K562 (cell line): ENCODE data around the gene SYNJ2. TPM values are rescaled to one million over a fixed set of nuclear protein-coding genes. Genes with fewer than 3 reads are reported as not detected.
A peak's percentile ranks its signal among the peaks of the same experiment; 100 is the strongest.

Experiments used
- CHD1 ChIP-seq: fragments of 200-600 bp; sonication (generic); IDR thresholded peaks from one replicate; pipeline ENCODE4 v1.6.1; 2012; ENCODE audit warnings: mild to moderate bottlenecking, moderate library complexity, low read length, inconsistent platforms
- DACH1 ChIP-seq: fragments of 450-650 bp; IDR thresholded peaks from 2 replicates; pipeline ENCODE4 v1.6.1; 2018; ENCODE audit not compliant: partially characterized antibody
- GABPA ChIP-seq: fragments of 200-800 bp; sonication (Bioruptor generic); conservative IDR thresholded peaks from 2 replicates; pipeline ENCODE4 v1.6.1; 2016; ENCODE audit warnings: low read depth, missing genetic modification characterization, missing compliant biosample characterization
- HCFC1 ChIP-seq: IDR thresholded peaks from 2 replicates; pipeline ENCODE4 v1.6.1; 2012; ENCODE audit warnings: low read depth, low read length, improper control_type of control experiment
- KLF1 ChIP-seq: fragments of 450-650 bp; IDR thresholded peaks from 2 replicates; pipeline ENCODE4 v1.6.1; 2016; ENCODE audit warnings: missing genetic modification characterization, missing compliant biosample characterization
- MEF2D ChIP-seq: conservative IDR thresholded peaks from 2 replicates; pipeline ENCODE4 v1.6.1; 2016; ENCODE audit warnings: low read depth, missing genetic modification characterization, missing compliant biosample characterization
- NCOA2 ChIP-seq, 2 experiments: fragments of 450-650 bp; IDR thresholded peaks; 2 replicates each; pipeline ENCODE4 v1.6.1; 2018; ENCODE audit warnings: mild to moderate bottlenecking in 2 of 2, moderate library complexity in 1 of 2; ENCODE audit not compliant: partially characterized antibody in 2 of 2
- POLR2H ChIP-seq: IDR thresholded peaks from 2 replicates; pipeline ENCODE4 v1.6.1; 2016; ENCODE audit warnings: missing genetic modification characterization, low read depth, mild to moderate bottlenecking, control low read depth, missing compliant biosample characterization, moderate library complexity
- POLR3A ChIP-seq: IDR thresholded peaks from 2 replicates; pipeline ENCODE4 v1.6.1; 2011; ENCODE audit warnings: borderline replicate concordance, mild to moderate bottlenecking, moderate library complexity; ENCODE audit not compliant: insufficient read length, insufficient read depth; ENCODE audit errors: extremely low read depth
- SMARCA5 ChIP-seq: fragments of 450-650 bp; IDR thresholded peaks from 2 replicates; pipeline ENCODE4 v1.6.1; 2016
- SPI1 ChIP-seq: IDR thresholded peaks from 2 replicates; pipeline ENCODE4 v1.6.1; 2011; ENCODE audit warnings: low read depth, low read length, control low read depth, borderline replicate concordance
- ZFPM2 ChIP-seq: fragments of 250-450 bp; sonication (Bioruptor Pico); IDR thresholded peaks from 2 replicates; pipeline ENCODE4 v1.5.1; 2022; ENCODE audit warnings: mild to moderate bottlenecking
- ZNF584 ChIP-seq: fragments of 200-800 bp; sonication (Bioruptor generic); IDR thresholded peaks from 2 replicates; pipeline ENCODE4 v1.6.1; 2016; ENCODE audit warnings: low read depth, mild to moderate bottlenecking, missing genetic modification characterization, missing compliant biosample characterization
- polyA plus RNA-seq, 8 experiments: library from polyadenylated mRNA; depleted of rRNA in 4 of 8; stranded (reverse) in 5 of 8; unstranded in 3 of 8; fragments of >200 nt; fragmentation: Nextera tagmentation in 2 of 8; fragmentation: Illumina TruSeq in 1 of 8; extraction: Ambion mirVana in 2 of 8; extraction: Trizol in 1 of 8; gene quantifications; 2 replicates each; pipeline versions ENCODE4 v1.2.1 to v1.2.3, GENCODE V29; 2011 to 2014; ENCODE audit warnings: inconsistent platforms in 1 of 8, missing spikeins in 1 of 8
- total RNA-seq, 7 experiments: library from RNA; depleted of rRNA in 6 of 7; stranded (reverse); fragments of >200 nt in 6 of 7; fragmentation: Illumina TruSeq in 2 of 7; extraction: Trizol in 2 of 7; gene quantifications; 2 replicates each; pipeline versions ENCODE4 v1.2.1 to v1.2.3, GENCODE V29; 2011 to 2021; ENCODE audit warnings: low replicate concordance in 1 of 7
- TF ChIP-seq, protein P1 (sequence below): fragments of 150-350 bp; IDR thresholded peaks from 2 replicates; pipeline ENCODE4 v1.6.1; 2014; ENCODE audit warnings: low read depth, mild to moderate bottlenecking, low read length, borderline replicate concordance
- TF ChIP-seq, protein P2 (sequence below): fragments of 150-350 bp; conservative IDR thresholded peaks from 2 replicates; pipeline ENCODE4 v1.6.1; 2014; ENCODE audit warnings: low read length
- TF ChIP-seq, protein P3 (sequence below): fragments of 250-450 bp; sonication (Bioruptor Pico); IDR thresholded peaks from 2 replicates; pipeline ENCODE4 v1.5.0; 2020; ENCODE audit warnings: mild to moderate bottlenecking
- TF ChIP-seq, protein P4 (sequence below): sonication (generic); formaldehyde crosslinking; IDR thresholded peaks from 2 replicates; pipeline ENCODE4 v1.8.1; 2022; ENCODE audit warnings: missing genetic modification reagents
- TF ChIP-seq, protein P5 (sequence below), 3 experiments: fragments of 200-800 bp in 1 of 3; sonication (Bioruptor generic) in 1 of 3; sonication (generic) in 1 of 3; formaldehyde crosslinking in 1 of 3; IDR thresholded peaks; 2 replicates each; pipeline versions ENCODE4 v1.6.1 to v1.8.0; 2016 to 2022; ENCODE audit warnings: mild to moderate bottlenecking in 2 of 3, missing compliant biosample characterization in 2 of 3, missing genetic modification characterization in 2 of 3, missing genetic modification reagents in 1 of 3

The SYNJ2 gene
- total and polyA plus RNA-seq, 9 of the 15 experiments (the other 6 are each of a cell fraction or from before 2014, with no cell fraction given) = 3.0 to 27.7 (median 17.8) TPM

DNA sequence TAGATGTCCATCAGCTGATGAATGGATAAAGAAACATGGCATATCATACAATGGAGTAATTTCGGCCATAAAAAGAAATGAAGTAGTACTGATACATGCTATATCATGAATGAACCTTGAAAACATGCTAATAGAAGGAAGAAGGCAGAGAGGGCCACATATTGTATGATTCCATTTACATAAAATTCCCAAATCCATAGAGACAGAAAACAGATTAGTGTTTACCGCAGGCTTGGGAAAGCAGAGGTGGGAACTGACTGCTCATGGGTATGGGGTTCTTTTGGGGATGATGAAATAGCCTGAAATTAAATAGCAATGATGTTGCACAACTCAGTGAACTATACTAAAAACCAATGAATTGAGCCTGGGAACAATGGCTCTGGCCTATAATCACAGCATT, 128.1 kb downstream of the SYNJ2 start (continued):
- TF ChIP-seq, protein P1, sequence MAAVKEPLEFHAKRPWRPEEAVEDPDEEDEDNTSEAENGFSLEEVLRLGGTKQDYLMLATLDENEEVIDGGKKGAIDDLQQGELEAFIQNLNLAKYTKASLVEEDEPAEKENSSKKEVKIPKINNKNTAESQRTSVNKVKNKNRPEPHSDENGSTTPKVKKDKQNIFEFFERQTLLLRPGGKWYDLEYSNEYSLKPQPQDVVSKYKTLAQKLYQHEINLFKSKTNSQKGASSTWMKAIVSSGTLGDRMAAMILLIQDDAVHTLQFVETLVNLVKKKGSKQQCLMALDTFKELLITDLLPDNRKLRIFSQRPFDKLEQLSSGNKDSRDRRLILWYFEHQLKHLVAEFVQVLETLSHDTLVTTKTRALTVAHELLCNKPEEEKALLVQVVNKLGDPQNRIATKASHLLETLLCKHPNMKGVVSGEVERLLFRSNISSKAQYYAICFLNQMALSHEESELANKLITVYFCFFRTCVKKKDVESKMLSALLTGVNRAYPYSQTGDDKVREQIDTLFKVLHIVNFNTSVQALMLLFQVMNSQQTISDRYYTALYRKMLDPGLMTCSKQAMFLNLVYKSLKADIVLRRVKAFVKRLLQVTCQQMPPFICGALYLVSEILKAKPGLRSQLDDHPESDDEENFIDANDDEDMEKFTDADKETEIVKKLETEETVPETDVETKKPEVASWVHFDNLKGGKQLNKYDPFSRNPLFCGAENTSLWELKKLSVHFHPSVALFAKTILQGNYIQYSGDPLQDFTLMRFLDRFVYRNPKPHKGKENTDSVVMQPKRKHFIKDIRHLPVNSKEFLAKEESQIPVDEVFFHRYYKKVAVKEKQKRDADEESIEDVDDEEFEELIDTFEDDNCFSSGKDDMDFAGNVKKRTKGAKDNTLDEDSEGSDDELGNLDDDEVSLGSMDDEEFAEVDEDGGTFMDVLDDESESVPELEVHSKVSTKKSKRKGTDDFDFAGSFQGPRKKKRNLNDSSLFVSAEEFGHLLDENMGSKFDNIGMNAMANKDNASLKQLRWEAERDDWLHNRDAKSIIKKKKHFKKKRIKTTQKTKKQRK = no peak
- TF ChIP-seq NCOA2 (IDR thresholded peaks at IDR 0.05; ENCODE audit: partially characterized antibody in 2 of 2) (no peak), ZFPM2 (CRISPR knock-in tag) (no peak), KLF1 (tag) (no peak), HCFC1 (no peak), GABPA (tag) (no peak), POLR2H (tag) (peak; percentile 46), POLR3A (no peak), SPI1 (no peak), MEF2D (0 out of 2 replicates have a peak, but pooled peaks have one; percentile 47), CHD1 (no peak), DACH1 (no peak), ZNF584 (CRISPR knock-in tag) (no peak), SMARCA5 (no peak)
- TF ChIP-seq, protein P2, sequence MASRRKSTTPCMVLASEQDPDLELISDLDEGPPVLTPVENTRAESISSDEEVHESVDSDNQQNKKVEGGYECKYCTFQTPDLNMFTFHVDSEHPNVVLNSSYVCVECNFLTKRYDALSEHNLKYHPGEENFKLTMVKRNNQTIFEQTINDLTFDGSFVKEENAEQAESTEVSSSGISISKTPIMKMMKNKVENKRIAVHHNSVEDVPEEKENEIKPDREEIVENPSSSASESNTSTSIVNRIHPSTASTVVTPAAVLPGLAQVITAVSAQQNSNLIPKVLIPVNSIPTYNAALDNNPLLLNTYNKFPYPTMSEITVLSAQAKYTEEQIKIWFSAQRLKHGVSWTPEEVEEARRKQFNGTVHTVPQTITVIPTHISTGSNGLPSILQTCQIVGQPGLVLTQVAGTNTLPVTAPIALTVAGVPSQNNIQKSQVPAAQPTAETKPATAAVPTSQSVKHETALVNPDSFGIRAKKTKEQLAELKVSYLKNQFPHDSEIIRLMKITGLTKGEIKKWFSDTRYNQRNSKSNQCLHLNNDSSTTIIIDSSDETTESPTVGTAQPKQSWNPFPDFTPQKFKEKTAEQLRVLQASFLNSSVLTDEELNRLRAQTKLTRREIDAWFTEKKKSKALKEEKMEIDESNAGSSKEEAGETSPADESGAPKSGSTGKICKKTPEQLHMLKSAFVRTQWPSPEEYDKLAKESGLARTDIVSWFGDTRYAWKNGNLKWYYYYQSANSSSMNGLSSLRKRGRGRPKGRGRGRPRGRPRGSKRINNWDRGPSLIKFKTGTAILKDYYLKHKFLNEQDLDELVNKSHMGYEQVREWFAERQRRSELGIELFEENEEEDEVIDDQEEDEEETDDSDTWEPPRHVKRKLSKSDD = no peak
- TF ChIP-seq, protein P3, sequence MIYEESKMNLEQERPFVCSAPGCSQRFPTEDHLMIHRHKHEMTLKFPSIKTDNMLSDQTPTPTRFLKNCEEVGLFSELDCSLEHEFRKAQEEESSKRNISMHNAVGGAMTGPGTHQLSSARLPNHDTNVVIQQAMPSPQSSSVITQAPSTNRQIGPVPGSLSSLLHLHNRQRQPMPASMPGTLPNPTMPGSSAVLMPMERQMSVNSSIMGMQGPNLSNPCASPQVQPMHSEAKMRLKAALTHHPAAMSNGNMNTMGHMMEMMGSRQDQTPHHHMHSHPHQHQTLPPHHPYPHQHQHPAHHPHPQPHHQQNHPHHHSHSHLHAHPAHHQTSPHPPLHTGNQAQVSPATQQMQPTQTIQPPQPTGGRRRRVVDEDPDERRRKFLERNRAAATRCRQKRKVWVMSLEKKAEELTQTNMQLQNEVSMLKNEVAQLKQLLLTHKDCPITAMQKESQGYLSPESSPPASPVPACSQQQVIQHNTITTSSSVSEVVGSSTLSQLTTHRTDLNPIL (CRISPR knock-in tag) = no peak
- TF ChIP-seq, protein P4, sequence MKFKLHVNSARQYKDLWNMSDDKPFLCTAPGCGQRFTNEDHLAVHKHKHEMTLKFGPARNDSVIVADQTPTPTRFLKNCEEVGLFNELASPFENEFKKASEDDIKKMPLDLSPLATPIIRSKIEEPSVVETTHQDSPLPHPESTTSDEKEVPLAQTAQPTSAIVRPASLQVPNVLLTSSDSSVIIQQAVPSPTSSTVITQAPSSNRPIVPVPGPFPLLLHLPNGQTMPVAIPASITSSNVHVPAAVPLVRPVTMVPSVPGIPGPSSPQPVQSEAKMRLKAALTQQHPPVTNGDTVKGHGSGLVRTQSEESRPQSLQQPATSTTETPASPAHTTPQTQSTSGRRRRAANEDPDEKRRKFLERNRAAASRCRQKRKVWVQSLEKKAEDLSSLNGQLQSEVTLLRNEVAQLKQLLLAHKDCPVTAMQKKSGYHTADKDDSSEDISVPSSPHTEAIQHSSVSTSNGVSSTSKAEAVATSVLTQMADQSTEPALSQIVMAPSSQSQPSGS (CRISPR knock-in tag) = no peak
- TF ChIP-seq, protein P5, sequence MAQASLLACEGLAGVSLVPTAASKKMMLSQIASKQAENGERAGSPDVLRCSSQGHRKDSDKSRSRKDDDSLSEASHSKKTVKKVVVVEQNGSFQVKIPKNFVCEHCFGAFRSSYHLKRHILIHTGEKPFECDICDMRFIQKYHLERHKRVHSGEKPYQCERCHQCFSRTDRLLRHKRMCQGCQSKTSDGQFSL (CRISPR knock-in tag; IDR thresholded peaks at IDR 0.05) = no peak
- TF ChIP-seq, protein P5 (tag; IDR thresholded peaks at IDR 0.05) = peak in 1 of 2 experiments; percentile 62; a peak in 1 of 4 replicates
